HAP-1 (cell line): ENCODE data around the gene TOMM40.
A peak's percentile ranks its signal among the peaks of the same experiment; 100 is the strongest.
"Not testable (repeated sequence)": the region's sequence is repeated elsewhere in the genome, so short reads cannot be mapped to it uniquely, and the experiment has no call there.

Experiments used
- DNase-seq, 2 experiments: peaks; one replicate each; pipeline ENCODE4 v3.0.0-alpha.2; 2016 to 2020; ENCODE audit warnings: low spot score in 2 of 2
- H3K27me3 ChIP-seq: fragments of 250-450 bp; sonication (Bioruptor Pico); 2 replicates; pipeline ENCODE4 v1.5.1; 2020; ENCODE audit warnings: low read depth, mild to moderate bottlenecking, moderate library complexity
- H3K36me3 ChIP-seq: fragments of 250-450 bp; sonication (Bioruptor Pico); replicated peaks from 2 replicates; pipeline ENCODE4 v1.5.1; 2020; ENCODE audit warnings: mild to moderate bottlenecking
- H3K4me1 ChIP-seq: fragments of 250-450 bp; sonication (Bioruptor Pico); 2 replicates; pipeline ENCODE4 v1.5.1; 2020; ENCODE audit warnings: mild to moderate bottlenecking
- H3K4me3 ChIP-seq: fragments of 250-450 bp; sonication (Bioruptor Pico); 2 replicates; pipeline ENCODE4 v1.5.1; 2020; ENCODE audit warnings: mild to moderate bottlenecking, moderate library complexity
- H3K9me3 ChIP-seq: fragments of 250-450 bp; sonication (Bioruptor Pico); 2 replicates; pipeline ENCODE4 v1.5.1; 2020; ENCODE audit warnings: mild to moderate bottlenecking, moderate library complexity
- in situ Hi-C: fragments of 300-500 bp; cut with MboI; formaldehyde crosslinking; loops from 3 replicates; pipeline ENCODE4 v1.14.3; 2020; ENCODE audit warnings: low sequenced_read_pairs, inconsistent platforms, mixed read lengths

Gene TOMM40

GRCh38 chr19:44894946-44895345, 3.9 kb downstream of the TOMM40 start:
- Histone ChIP-seq H3K27me3 (no peaks in the 10 kb centered on the region), H3K36me3 (peaks cover 66% of the 10 kb centered on the region), H3K4me1 (peaks cover 6% of the 10 kb centered on the region), H3K9me3 (no peaks in the 10 kb centered on the region), H3K4me3 (no peak overlapping the region)
- DNase-seq: no peak
- in situ Hi-C loops: no loop called here

- Histone ChIP-seq H3K4me1 (no peaks in the 10 kb centered on the region), H3K36me3 (peaks cover 82% of the 10 kb centered on the region), H3K27me3 (no peaks in the 10 kb centered on the region), H3K4me3 (no peak overlapping the region), H3K9me3 (no peaks in the 10 kb centered on the region)
- in situ Hi-C loops: no loop called here
- DNase-seq: no peak
Measured at GRCh38 chr19:44897835-44898234, 6.8 kb downstream of the TOMM40 start.

GRCh38 chr19:44900328-44901244, 9.5 kb downstream of the TOMM40 start:
- no peaks in the 10 kb centered on the region for H3K9me3 ChIP-seq
- H3K4me1 ChIP-seq: peaks cover 8% of the 10 kb centered on the region
- H3K27me3 ChIP-seq: no peaks in the 10 kb centered on the region
- in situ Hi-C loops: no loop called here
- no peak for DNase-seq
- H3K36me3 ChIP-seq: peaks cover 67% of the 10 kb centered on the region
- H3K4me3 ChIP-seq: no peak overlapping the region

- in situ Hi-C loops: no loop called here
- Histone ChIP-seq H3K4me3 (no peak overlapping the region), H3K36me3 (peaks cover 44% of the 10 kb centered on the region), H3K9me3 (no peaks in the 10 kb centered on the region), H3K27me3 (no peaks in the 10 kb centered on the region), H3K4me1 (peaks cover 13% of the 10 kb centered on the region)
- DNase-seq: no peak
Measured at GRCh38 chr19:44903216-44903601, 12.2 kb downstream of the TOMM40 start.

GRCh38 chr19:44903602-44904425, 12.8 kb downstream of the TOMM40 start:
- H3K4me1 ChIP-seq: peaks cover 13% of the 10 kb centered on the region
- no peak overlapping the region for H3K4me3 ChIP-seq
- H3K36me3 ChIP-seq: peaks cover 44% of the 10 kb centered on the region
- H3K27me3 ChIP-seq: no peaks in the 10 kb centered on the region
- in situ Hi-C loops: no loop called here
- peak; percentile 20 to 85 for DNase-seq
- H3K9me3 ChIP-seq: no peaks in the 10 kb centered on the region

GRCh38 chr19:44904426-44904994, 13.5 kb downstream of the TOMM40 start:
- H3K27me3 ChIP-seq: no peaks in the 10 kb centered on the region
- peaks cover 13% of the 10 kb centered on the region for H3K4me1 ChIP-seq
- DNase-seq: peak in 1 of 2 experiments; percentile 53
- peaks cover 44% of the 10 kb centered on the region for H3K36me3 ChIP-seq
- in situ Hi-C loops: no loop called here
- no peaks in the 10 kb centered on the region for H3K9me3 ChIP-seq
- H3K4me3 ChIP-seq: no peak overlapping the region

GRCh38 chr19:44905437-44906160, 14.5 kb downstream of the TOMM40 start, which contains the start of gene APOE:
Gene APOE (plus strand): TSS chr19:44905796. CDS start chr19:44906625, 829 bp downstream.
- Histone ChIP-seq H3K9me3 (no peaks in the 10 kb centered on the region), H3K36me3 (peaks cover 35% of the 10 kb centered on the region), H3K27me3 (no peaks in the 10 kb centered on the region), H3K4me3 (peak within 1 kb of the TSS; percentile 29), H3K4me1 (peaks cover 13% of the 10 kb centered on the region)
- DNase-seq: peak in 1 of 2 experiments; percentile 58
- in situ Hi-C loops: loop anchor here (5.0 kb wide), 1 partner anchor 42 kb away; the partner anchor contains the start of gene APOC2

GRCh38 chr19:44907613-44908012, 16.6 kb downstream of the TOMM40 start:
- in situ Hi-C loops: loop anchor here (5.0 kb wide), 1 partner anchor 40 kb away; the partner anchor contains the start of gene APOC2
- peaks cover 13% of the 10 kb centered on the region for H3K4me1 ChIP-seq

GRCh38 chr19:44908074-44908835, 17.2 kb downstream of the TOMM40 start:
- Histone ChIP-seq H3K4me1 (peaks cover 13% of the 10 kb centered on the region), H3K9me3 (no peaks in the 10 kb centered on the region), H3K27me3 (no peaks in the 10 kb centered on the region), H3K4me3 (no peak overlapping the region), H3K36me3 (peaks cover 11% of the 10 kb centered on the region)
- DNase-seq: no peak
- in situ Hi-C loops: loop anchor here (5.0 kb wide), 1 partner anchor 39 kb away; the partner anchor contains the start of gene APOC2

More at GRCh38 chr19:44907613-44908012, 16.6 kb downstream of the TOMM40 start:
- H3K9me3 ChIP-seq: no peaks in the 10 kb centered on the region
- H3K4me3 ChIP-seq: no peak overlapping the region
- no peaks in the 10 kb centered on the region for H3K27me3 ChIP-seq
- H3K36me3 ChIP-seq: peaks cover 15% of the 10 kb centered on the region
- DNase-seq: no peak

- in situ Hi-C loops: loop anchor here (5.0 kb wide), 1 partner anchor 38 kb away; the partner anchor contains the start of gene APOC2
- peaks cover 16% of the 10 kb centered on the region for H3K4me1 ChIP-seq
- no peak for DNase-seq
Measured at GRCh38 chr19:44908836-44909261, 17.8 kb downstream of the TOMM40 start.

GRCh38 chr19:44909775-44910174, 18.7 kb downstream of the TOMM40 start:
- Histone ChIP-seq H3K4me1 (peaks cover 22% of the 10 kb centered on the region), H3K27me3 (no peaks in the 10 kb centered on the region), H3K36me3 (peaks cover under 1% of the 10 kb centered on the region; the same call in 1 of the 2 replicates), H3K4me3 (no peak overlapping the region), H3K9me3 (no peaks in the 10 kb centered on the region)
- in situ Hi-C loops: loop anchor here (5.0 kb wide), 1 partner anchor 38 kb away; the partner anchor contains the start of gene APOC2
- no peak for DNase-seq

More at GRCh38 chr19:44908836-44909261, 17.8 kb downstream of the TOMM40 start:
- Histone ChIP-seq H3K36me3 (peaks cover 9% of the 10 kb centered on the region), H3K9me3 (no peaks in the 10 kb centered on the region), H3K27me3 (no peaks in the 10 kb centered on the region), H3K4me3 (no peak overlapping the region)

- H3K9me3 ChIP-seq, H3K27me3 ChIP-seq, H3K36me3 ChIP-seq, DNase-seq, in situ Hi-C loops, H3K4me3 ChIP-seq: not testable (repeated sequence)
- peaks cover 14% of the 10 kb centered on the region for H3K4me1 ChIP-seq
Measured at GRCh38 chr19:44911896-44912295, 20.8 kb downstream of the TOMM40 start.
